Measurements from ENCODE around the gene GLO1. TPM values are rescaled to one million over a fixed set of nuclear protein-coding genes. Genes with fewer than 3 reads are reported as not detected.
A peak's percentile ranks its signal among the peaks of the same experiment; 100 is the strongest.

GLO1 gene
- total RNA-seq, 1 donor from 2014 or later: 51.6 TPM

GRCh38 chr6:38716825-38717224 is 13.9 kb upstream of the GLO1 start:
- H3K4me1 Mint-ChIP-seq (ENCODE audit: low read depth, unreplicated experiment): no peaks in the 10 kb centered on the region
- H3K4me3 Mint-ChIP-seq (ENCODE audit: unreplicated experiment): no peak overlapping the region
- no peak overlapping the region for H3K27ac Mint-ChIP-seq (ENCODE audit: unreplicated experiment)
- no peaks in the 10 kb centered on the region for H3K27me3 Mint-ChIP-seq (ENCODE audit: unreplicated experiment)
- no peaks in the 10 kb centered on the region for H3K9me3 Mint-ChIP-seq (ENCODE audit: unreplicated experiment)
- H3K36me3 Mint-ChIP-seq (ENCODE audit: unreplicated experiment): peaks cover 5% of the 10 kb centered on the region
- no peak for DNase-seq
- TF ChIP-seq CTCF (IDR thresholded peaks at IDR 0.05; ENCODE audit: partially characterized antibody, unreplicated experiment): no peak

GRCh38 chr6:38715016-38715689 is 12.2 kb upstream of the GLO1 start, which contains the start of gene DNAH8:
Gene DNAH8 (plus strand): TSS chr6:38715311. CDS start chr6:38722810, 7,499 bp downstream.
- Mint-ChIP-seq H3K4me3 (ENCODE audit: unreplicated experiment) (peak within 1 kb of the TSS; percentile 26), H3K27me3 (ENCODE audit: unreplicated experiment) (no peaks in the 10 kb centered on the region), H3K36me3 (ENCODE audit: unreplicated experiment) (peaks cover 8% of the 10 kb centered on the region), H3K4me1 (ENCODE audit: low read depth, unreplicated experiment) (no peaks in the 10 kb centered on the region), H3K27ac (ENCODE audit: unreplicated experiment) (no peak within 1 kb of the TSS), H3K9me3 (ENCODE audit: unreplicated experiment) (peaks cover 1% of the 10 kb centered on the region)
- no peak for TF ChIP-seq CTCF (IDR thresholded peaks at IDR 0.05; ENCODE audit: partially characterized antibody, unreplicated experiment)
- peak; percentile 31 for DNase-seq

GRCh38 chr6:38714239-38715015 is 11.5 kb upstream of the GLO1 start:
- Mint-ChIP-seq H3K9me3 (ENCODE audit: unreplicated experiment) (peaks cover 4% of the 10 kb centered on the region), H3K4me1 (ENCODE audit: low read depth, unreplicated experiment) (no peaks in the 10 kb centered on the region), H3K27ac (ENCODE audit: unreplicated experiment) (no peak overlapping the region), H3K27me3 (ENCODE audit: unreplicated experiment) (no peaks in the 10 kb centered on the region), H3K4me3 (ENCODE audit: unreplicated experiment) (peak overlapping the region; percentile 26), H3K36me3 (ENCODE audit: unreplicated experiment) (peaks cover 11% of the 10 kb centered on the region)
- no peak for TF ChIP-seq CTCF (IDR thresholded peaks at IDR 0.05; ENCODE audit: partially characterized antibody, unreplicated experiment)
- DNase-seq: no peak

- peaks cover 11% of the 10 kb centered on the region for H3K36me3 Mint-ChIP-seq (ENCODE audit: unreplicated experiment)
- no peak for DNase-seq
- TF ChIP-seq CTCF (IDR thresholded peaks at IDR 0.05; ENCODE audit: partially characterized antibody, unreplicated experiment): no peak
- no peaks in the 10 kb centered on the region for H3K4me1 Mint-ChIP-seq (ENCODE audit: low read depth, unreplicated experiment)
- H3K27ac Mint-ChIP-seq (ENCODE audit: unreplicated experiment): no peak overlapping the region
- H3K27me3 Mint-ChIP-seq (ENCODE audit: unreplicated experiment): no peaks in the 10 kb centered on the region
- peaks cover 4% of the 10 kb centered on the region for H3K9me3 Mint-ChIP-seq (ENCODE audit: unreplicated experiment)
- H3K4me3 Mint-ChIP-seq (ENCODE audit: unreplicated experiment): no peak overlapping the region
Observed at GRCh38 chr6:38713812-38714211, 10.9 kb upstream of the GLO1 start.

GRCh38 chr6:38708496-38708895 is 5.6 kb upstream of the GLO1 start:
- no peak for TF ChIP-seq CTCF (IDR thresholded peaks at IDR 0.05; ENCODE audit: partially characterized antibody, unreplicated experiment)
- Mint-ChIP-seq H3K4me3 (ENCODE audit: unreplicated experiment) (no peak overlapping the region), H3K27me3 (ENCODE audit: unreplicated experiment) (no peaks in the 10 kb centered on the region), H3K36me3 (ENCODE audit: unreplicated experiment) (peaks cover 11% of the 10 kb centered on the region), H3K4me1 (ENCODE audit: low read depth, unreplicated experiment) (no peaks in the 10 kb centered on the region), H3K27ac (ENCODE audit: unreplicated experiment) (no peak overlapping the region), H3K9me3 (ENCODE audit: unreplicated experiment) (peaks cover 4% of the 10 kb centered on the region)
- no peak for DNase-seq

Data from glutamatergic neuron (in vitro differentiated cells).